Peyer's patch (tissue), 4 donors: Measurements from ENCODE around the gene CFAP99.

Experiments used
- POLR2A ChIP-seq, 2 donors: fragments of 450-650 bp; IDR thresholded peaks; one replicate each; pipeline ENCODE4 v1.5.1; 2017; ENCODE audit warnings: antibody characterized with exemption in 2 of 2, mild to moderate bottlenecking in 2 of 2, moderate library complexity in 2 of 2
- TF ChIP-seq, protein P1 (sequence below), 6 experiments: fragments of 450-650 bp in 4 of 6; fragments of 200-600 bp in 2 of 6; sonication (generic) in 1 of 6; IDR thresholded peaks; one replicate each; pipeline ENCODE4 v1.5.1; 2017 to 2019; ENCODE audit warnings: antibody characterized with exemption in 6 of 6, mild to moderate bottlenecking in 3 of 6, moderate library complexity in 1 of 6

DNA sequence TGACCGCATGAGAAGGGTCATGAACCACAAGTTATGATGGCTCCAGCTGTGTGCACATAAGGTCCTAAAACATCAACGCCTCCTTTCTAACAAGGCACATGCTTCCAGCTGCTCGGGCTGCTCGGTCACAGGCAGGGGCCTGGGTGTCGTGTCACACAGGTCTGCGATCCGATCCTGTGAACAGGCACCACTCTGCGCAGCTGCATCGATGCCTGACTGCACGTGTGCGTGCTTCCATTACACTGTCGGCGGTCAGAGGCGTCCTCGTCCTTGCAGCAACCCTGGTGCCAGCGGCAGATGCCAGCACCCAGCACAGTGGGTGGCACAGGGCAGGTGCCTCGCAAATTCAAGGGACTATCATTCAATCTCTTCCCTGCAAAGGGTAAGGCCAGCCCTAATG is 24.2 kb upstream of the CFAP99 start:
- no peak for TF ChIP-seq POLR2A (IDR thresholded peaks at IDR 0.05)
- TF ChIP-seq, protein P1, sequence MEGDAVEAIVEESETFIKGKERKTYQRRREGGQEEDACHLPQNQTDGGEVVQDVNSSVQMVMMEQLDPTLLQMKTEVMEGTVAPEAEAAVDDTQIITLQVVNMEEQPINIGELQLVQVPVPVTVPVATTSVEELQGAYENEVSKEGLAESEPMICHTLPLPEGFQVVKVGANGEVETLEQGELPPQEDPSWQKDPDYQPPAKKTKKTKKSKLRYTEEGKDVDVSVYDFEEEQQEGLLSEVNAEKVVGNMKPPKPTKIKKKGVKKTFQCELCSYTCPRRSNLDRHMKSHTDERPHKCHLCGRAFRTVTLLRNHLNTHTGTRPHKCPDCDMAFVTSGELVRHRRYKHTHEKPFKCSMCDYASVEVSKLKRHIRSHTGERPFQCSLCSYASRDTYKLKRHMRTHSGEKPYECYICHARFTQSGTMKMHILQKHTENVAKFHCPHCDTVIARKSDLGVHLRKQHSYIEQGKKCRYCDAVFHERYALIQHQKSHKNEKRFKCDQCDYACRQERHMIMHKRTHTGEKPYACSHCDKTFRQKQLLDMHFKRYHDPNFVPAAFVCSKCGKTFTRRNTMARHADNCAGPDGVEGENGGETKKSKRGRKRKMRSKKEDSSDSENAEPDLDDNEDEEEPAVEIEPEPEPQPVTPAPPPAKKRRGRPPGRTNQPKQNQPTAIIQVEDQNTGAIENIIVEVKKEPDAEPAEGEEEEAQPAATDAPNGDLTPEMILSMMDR (IDR thresholded peaks at IDR 0.05), result no peak
